Measurements from ENCODE around the gene SBF2.

DNA sequence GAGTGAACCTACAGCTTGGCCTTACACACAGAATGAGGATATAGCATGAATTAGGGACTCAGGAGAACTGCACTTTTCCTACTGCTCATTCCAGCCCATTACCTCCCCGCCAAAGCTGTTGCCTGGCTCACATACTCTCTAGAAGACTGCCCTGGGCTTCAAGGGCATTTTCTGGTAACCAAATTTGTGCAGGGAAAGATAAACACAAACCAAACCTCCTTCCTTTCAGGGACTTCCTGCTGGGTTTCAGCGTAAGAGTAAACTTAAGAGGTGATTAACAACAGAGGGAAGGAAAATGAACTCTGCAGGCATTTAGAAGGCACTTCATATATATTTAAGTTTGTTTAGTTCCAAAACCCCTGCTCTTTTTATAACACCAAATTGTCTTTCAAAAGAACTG lies 435.2 kb downstream of the SBF2 start:
- TF ChIP-seq EZH2 (IDR thresholded peaks at IDR 0.05; ENCODE audit: borderline replicate concordance, insufficient read depth, low read length, poor library complexity, severe bottlenecking) (no peak), EP300 (conservative IDR thresholded peaks at IDR 0.05; ENCODE audit: poor library complexity, severe bottlenecking) (no peak)
- TF ChIP-seq, protein P1, sequence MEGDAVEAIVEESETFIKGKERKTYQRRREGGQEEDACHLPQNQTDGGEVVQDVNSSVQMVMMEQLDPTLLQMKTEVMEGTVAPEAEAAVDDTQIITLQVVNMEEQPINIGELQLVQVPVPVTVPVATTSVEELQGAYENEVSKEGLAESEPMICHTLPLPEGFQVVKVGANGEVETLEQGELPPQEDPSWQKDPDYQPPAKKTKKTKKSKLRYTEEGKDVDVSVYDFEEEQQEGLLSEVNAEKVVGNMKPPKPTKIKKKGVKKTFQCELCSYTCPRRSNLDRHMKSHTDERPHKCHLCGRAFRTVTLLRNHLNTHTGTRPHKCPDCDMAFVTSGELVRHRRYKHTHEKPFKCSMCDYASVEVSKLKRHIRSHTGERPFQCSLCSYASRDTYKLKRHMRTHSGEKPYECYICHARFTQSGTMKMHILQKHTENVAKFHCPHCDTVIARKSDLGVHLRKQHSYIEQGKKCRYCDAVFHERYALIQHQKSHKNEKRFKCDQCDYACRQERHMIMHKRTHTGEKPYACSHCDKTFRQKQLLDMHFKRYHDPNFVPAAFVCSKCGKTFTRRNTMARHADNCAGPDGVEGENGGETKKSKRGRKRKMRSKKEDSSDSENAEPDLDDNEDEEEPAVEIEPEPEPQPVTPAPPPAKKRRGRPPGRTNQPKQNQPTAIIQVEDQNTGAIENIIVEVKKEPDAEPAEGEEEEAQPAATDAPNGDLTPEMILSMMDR (IDR thresholded peaks at IDR 0.05; ENCODE audit: poor library complexity, severe bottlenecking), result no peak
- TF ChIP-seq, protein P2, sequence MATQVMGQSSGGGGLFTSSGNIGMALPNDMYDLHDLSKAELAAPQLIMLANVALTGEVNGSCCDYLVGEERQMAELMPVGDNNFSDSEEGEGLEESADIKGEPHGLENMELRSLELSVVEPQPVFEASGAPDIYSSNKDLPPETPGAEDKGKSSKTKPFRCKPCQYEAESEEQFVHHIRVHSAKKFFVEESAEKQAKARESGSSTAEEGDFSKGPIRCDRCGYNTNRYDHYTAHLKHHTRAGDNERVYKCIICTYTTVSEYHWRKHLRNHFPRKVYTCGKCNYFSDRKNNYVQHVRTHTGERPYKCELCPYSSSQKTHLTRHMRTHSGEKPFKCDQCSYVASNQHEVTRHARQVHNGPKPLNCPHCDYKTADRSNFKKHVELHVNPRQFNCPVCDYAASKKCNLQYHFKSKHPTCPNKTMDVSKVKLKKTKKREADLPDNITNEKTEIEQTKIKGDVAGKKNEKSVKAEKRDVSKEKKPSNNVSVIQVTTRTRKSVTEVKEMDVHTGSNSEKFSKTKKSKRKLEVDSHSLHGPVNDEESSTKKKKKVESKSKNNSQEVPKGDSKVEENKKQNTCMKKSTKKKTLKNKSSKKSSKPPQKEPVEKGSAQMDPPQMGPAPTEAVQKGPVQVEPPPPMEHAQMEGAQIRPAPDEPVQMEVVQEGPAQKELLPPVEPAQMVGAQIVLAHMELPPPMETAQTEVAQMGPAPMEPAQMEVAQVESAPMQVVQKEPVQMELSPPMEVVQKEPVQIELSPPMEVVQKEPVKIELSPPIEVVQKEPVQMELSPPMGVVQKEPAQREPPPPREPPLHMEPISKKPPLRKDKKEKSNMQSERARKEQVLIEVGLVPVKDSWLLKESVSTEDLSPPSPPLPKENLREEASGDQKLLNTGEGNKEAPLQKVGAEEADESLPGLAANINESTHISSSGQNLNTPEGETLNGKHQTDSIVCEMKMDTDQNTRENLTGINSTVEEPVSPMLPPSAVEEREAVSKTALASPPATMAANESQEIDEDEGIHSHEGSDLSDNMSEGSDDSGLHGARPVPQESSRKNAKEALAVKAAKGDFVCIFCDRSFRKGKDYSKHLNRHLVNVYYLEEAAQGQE (IDR thresholded peaks at IDR 0.05; ENCODE audit: borderline replicate concordance), result no peak
